GM12878 (cell line): ENCODE results near the gene SMARCD1. TPM values are rescaled to one million over a fixed set of nuclear protein-coding genes. Genes with fewer than 3 reads are reported as not detected.
A peak's percentile ranks its signal among the peaks of the same experiment; 100 is the strongest.

Experiments
- ATF7 ChIP-seq: fragments of 450-650 bp; IDR thresholded peaks from 2 replicates; pipeline ENCODE4 v1.6.1; 2016; ENCODE audit warnings: low read depth, mild to moderate bottlenecking
- ELK1 ChIP-seq: IDR thresholded peaks from 2 replicates; pipeline ENCODE4 v1.6.1; 2012; ENCODE audit warnings: low read depth, low read length, improper control_type of control experiment
- HCFC1 ChIP-seq: fragments of 150-350 bp; IDR thresholded peaks from 2 replicates; pipeline ENCODE4 v1.6.1; 2014; ENCODE audit warnings: low read length
- KAT2A ChIP-seq: conservative IDR thresholded peaks from 2 replicates; pipeline ENCODE4 v1.6.1; 2011; ENCODE audit warnings: low read depth, low read length; ENCODE audit not compliant: control insufficient read depth
- KDM1A ChIP-seq: fragments of 200-600 bp; sonication (generic); IDR thresholded peaks from 2 replicates; pipeline ENCODE4 v1.6.1; 2016; ENCODE audit warnings: borderline replicate concordance
- MXI1 ChIP-seq: fragments of 150-350 bp; IDR thresholded peaks from 2 replicates; pipeline ENCODE4 v1.6.1; 2011; ENCODE audit warnings: low read depth, mild to moderate bottlenecking, inconsistent platforms, low read length, improper control_type of control experiment
- MYC ChIP-seq: IDR thresholded peaks from 2 replicates; pipeline ENCODE4 v1.6.1; 2011; ENCODE audit warnings: mild to moderate bottlenecking, low read length, moderate library complexity, inconsistent platforms; ENCODE audit not compliant: insufficient read depth, insufficient replicate concordance, insufficient read length, severe bottlenecking
- NBN ChIP-seq: fragments of 450-650 bp; IDR thresholded peaks from 2 replicates; pipeline ENCODE4 v1.6.1; 2016
- POLR2AphosphoS5 ChIP-seq: IDR thresholded peaks from 2 replicates; pipeline ENCODE4 v1.6.1; 2011; ENCODE audit warnings: mild to moderate bottlenecking, low read length, inconsistent platforms
- RFX5 ChIP-seq: IDR thresholded peaks from 2 replicates; pipeline ENCODE4 v1.6.1; 2011; ENCODE audit warnings: low read depth, low read length, improper control_type of control experiment
- TBL1XR1 ChIP-seq: IDR thresholded peaks from 2 replicates; pipeline ENCODE4 v1.6.1; 2012; ENCODE audit warnings: low read depth, low read length, improper control_type of control experiment
- USF1 ChIP-seq: IDR thresholded peaks from 2 replicates; pipeline ENCODE4 v1.6.1; 2011; ENCODE audit warnings: borderline replicate concordance, low read depth, mild to moderate bottlenecking, moderate library complexity, mixed read lengths, low read length; ENCODE audit not compliant: insufficient read depth; ENCODE audit errors: extremely low read length
- YBX1 ChIP-seq: fragments of 450-650 bp; IDR thresholded peaks from 2 replicates; pipeline ENCODE4 v1.6.1; 2016; ENCODE audit warnings: antibody characterized with exemption
- ZNF207 ChIP-seq: fragments of 450-650 bp; IDR thresholded peaks from 2 replicates; pipeline ENCODE4 v1.6.1; 2014; ENCODE audit warnings: antibody characterized with exemption, mild to moderate bottlenecking, borderline replicate concordance
- polyA plus RNA-seq, 11 experiments: library from polyadenylated mRNA; depleted of rRNA in 4 of 11; unstranded in 6 of 11; stranded (reverse) in 5 of 11; fragments of >200 nt; fragmentation: Nextera tagmentation in 4 of 11; fragmentation: Illumina TruSeq in 1 of 11; extraction: Ambion mirVana in 4 of 11; extraction: Trizol in 1 of 11; gene quantifications; 1 replicate in 1 of 11; 2 replicates in 10 of 11; pipeline versions ENCODE4 v1.2.1 to v1.2.3, GENCODE V29; 2011 to 2016; ENCODE audit warnings: inconsistent platforms in 2 of 11, missing spikeins in 2 of 11, low read depth in 1 of 11
- total RNA-seq, 4 experiments: library from RNA; depleted of rRNA in 3 of 4; stranded (reverse); fragments of >200 nt in 3 of 4; fragmentation: Illumina TruSeq in 1 of 4; extraction: Trizol in 1 of 4; gene quantifications; 2 replicates each; pipeline versions ENCODE4 v1.2.1 to v1.2.3, GENCODE V29; 2013 to 2021
- TF ChIP-seq, protein P1 (sequence below): fragments of 450-650 bp; formaldehyde crosslinking; IDR thresholded peaks from 2 replicates; pipeline ENCODE4 v1.4.0; 2020; ENCODE audit warnings: mild to moderate bottlenecking, moderate library complexity
- TF ChIP-seq, protein P2 (sequence below): fragments of 450-650 bp; IDR thresholded peaks from 2 replicates; pipeline ENCODE4 v1.6.1; 2017; ENCODE audit warnings: mild to moderate bottlenecking
- TF ChIP-seq, protein P3 (sequence below), 3 experiments: IDR thresholded peaks in 2 of 3; conservative IDR thresholded peaks in 1 of 3; 2 replicates each; pipeline ENCODE4 v1.5.1; 2011; ENCODE audit warnings: low read depth in 3 of 3, low read length in 3 of 3, mild to moderate bottlenecking in 3 of 3, control low read depth in 2 of 3, moderate library complexity in 2 of 3, inconsistent platforms in 1 of 3, mixed read lengths in 1 of 3; ENCODE audit not compliant: control insufficient read depth in 2 of 3, insufficient read depth in 1 of 3; ENCODE audit errors: extremely low read depth in 1 of 3

SMARCD1 gene
- total and polyA plus RNA-seq, 10 of the 15 experiments (the other 5 are each of a cell fraction or from before 2014, with no cell fraction given) = 1.4 to 92.4 (median 58.9) TPM

- TF ChIP-seq, protein P1, sequence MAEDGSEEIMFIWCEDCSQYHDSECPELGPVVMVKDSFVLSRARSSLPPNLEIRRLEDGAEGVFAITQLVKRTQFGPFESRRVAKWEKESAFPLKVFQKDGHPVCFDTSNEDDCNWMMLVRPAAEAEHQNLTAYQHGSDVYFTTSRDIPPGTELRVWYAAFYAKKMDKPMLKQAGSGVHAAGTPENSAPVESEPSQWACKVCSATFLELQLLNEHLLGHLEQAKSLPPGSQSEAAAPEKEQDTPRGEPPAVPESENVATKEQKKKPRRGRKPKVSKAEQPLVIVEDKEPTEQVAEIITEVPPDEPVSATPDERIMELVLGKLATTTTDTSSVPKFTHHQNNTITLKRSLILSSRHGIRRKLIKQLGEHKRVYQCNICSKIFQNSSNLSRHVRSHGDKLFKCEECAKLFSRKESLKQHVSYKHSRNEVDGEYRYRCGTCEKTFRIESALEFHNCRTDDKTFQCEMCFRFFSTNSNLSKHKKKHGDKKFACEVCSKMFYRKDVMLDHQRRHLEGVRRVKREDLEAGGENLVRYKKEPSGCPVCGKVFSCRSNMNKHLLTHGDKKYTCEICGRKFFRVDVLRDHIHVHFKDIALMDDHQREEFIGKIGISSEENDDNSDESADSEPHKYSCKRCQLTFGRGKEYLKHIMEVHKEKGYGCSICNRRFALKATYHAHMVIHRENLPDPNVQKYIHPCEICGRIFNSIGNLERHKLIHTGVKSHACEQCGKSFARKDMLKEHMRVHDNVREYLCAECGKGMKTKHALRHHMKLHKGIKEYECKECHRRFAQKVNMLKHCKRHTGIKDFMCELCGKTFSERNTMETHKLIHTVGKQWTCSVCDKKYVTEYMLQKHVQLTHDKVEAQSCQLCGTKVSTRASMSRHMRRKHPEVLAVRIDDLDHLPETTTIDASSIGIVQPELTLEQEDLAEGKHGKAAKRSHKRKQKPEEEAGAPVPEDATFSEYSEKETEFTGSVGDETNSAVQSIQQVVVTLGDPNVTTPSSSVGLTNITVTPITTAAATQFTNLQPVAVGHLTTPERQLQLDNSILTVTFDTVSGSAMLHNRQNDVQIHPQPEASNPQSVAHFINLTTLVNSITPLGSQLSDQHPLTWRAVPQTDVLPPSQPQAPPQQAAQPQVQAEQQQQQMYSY = no peak
- TF ChIP-seq, protein P2, sequence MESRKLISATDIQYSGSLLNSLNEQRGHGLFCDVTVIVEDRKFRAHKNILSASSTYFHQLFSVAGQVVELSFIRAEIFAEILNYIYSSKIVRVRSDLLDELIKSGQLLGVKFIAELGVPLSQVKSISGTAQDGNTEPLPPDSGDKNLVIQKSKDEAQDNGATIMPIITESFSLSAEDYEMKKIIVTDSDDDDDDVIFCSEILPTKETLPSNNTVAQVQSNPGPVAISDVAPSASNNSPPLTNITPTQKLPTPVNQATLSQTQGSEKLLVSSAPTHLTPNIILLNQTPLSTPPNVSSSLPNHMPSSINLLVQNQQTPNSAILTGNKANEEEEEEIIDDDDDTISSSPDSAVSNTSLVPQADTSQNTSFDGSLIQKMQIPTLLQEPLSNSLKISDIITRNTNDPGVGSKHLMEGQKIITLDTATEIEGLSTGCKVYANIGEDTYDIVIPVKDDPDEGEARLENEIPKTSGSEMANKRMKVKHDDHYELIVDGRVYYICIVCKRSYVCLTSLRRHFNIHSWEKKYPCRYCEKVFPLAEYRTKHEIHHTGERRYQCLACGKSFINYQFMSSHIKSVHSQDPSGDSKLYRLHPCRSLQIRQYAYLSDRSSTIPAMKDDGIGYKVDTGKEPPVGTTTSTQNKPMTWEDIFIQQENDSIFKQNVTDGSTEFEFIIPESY = no peak
- TF ChIP-seq ATF7 (peak; percentile 57; the same call in 1 of the 2 replicates), KAT2A (no peak), NBN (0 out of 2 replicates have a peak, but pooled peaks have one; percentile 49), MXI1 (peak; percentile 97), TBL1XR1 (no peak), KDM1A (no peak), MYC (peak; percentile 71), HCFC1 (peak; percentile 81), YBX1 (no peak), RFX5 (peak; percentile 100), ELK1 (peak; percentile 93), ZNF207 (0 out of 2 replicates have a peak, but pooled peaks have one; percentile 61), USF1 (peak; percentile 92), POLR2AphosphoS5 (peak; percentile 99)
- TF ChIP-seq, protein P3, sequence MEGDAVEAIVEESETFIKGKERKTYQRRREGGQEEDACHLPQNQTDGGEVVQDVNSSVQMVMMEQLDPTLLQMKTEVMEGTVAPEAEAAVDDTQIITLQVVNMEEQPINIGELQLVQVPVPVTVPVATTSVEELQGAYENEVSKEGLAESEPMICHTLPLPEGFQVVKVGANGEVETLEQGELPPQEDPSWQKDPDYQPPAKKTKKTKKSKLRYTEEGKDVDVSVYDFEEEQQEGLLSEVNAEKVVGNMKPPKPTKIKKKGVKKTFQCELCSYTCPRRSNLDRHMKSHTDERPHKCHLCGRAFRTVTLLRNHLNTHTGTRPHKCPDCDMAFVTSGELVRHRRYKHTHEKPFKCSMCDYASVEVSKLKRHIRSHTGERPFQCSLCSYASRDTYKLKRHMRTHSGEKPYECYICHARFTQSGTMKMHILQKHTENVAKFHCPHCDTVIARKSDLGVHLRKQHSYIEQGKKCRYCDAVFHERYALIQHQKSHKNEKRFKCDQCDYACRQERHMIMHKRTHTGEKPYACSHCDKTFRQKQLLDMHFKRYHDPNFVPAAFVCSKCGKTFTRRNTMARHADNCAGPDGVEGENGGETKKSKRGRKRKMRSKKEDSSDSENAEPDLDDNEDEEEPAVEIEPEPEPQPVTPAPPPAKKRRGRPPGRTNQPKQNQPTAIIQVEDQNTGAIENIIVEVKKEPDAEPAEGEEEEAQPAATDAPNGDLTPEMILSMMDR (IDR thresholded peaks at IDR 0.05 in 2 of 3, conservative IDR thresholded peaks at IDR 0.05 in 1 of 3; ENCODE audit: control insufficient read depth in 2 of 3, extremely low read depth in 1 of 3, insufficient read depth in 1 of 3, low read depth in 3 of 3, low read length in 3 of 3) = peak; percentile 94
Measured at GRCh38 chr12:50111693-50112455, 26.7 kb downstream of the SMARCD1 start, which contains the start of gene COX14 (continued).
